ENCODE data around the gene PSME2. TPM values are rescaled to one million over a fixed set of nuclear protein-coding genes. Genes with fewer than 3 reads are reported as not detected.

The PSME2 gene
- total and polyA plus RNA-seq, 2 of the 13 experiments (the other 11 are each of a cell fraction or from before 2014, with no cell fraction given) = 332 to 716 TPM

- TF ChIP-seq ZFYVE20 (CRISPR knock-in tag; IDR thresholded peaks at IDR 0.05; ENCODE audit: borderline replicate concordance, low read depth) = 0 out of 2 replicates have a peak, but pooled peaks have one; percentile 42
- peak; percentile 64; the same call in 1 of the 2 replicates for TF ChIP-seq ZSCAN21 (CRISPR knock-in tag; IDR thresholded peaks at IDR 0.05; ENCODE audit: borderline replicate concordance)
- TF ChIP-seq CBX1 (IDR thresholded peaks at IDR 0.05; ENCODE audit: low read depth) = no peak
- peak; percentile 80; the same call in 1 of the 2 replicates for TF ChIP-seq HOMEZ (CRISPR knock-in tag; IDR thresholded peaks at IDR 0.05; ENCODE audit: low read depth)
- TF ChIP-seq NFKB2 (CRISPR knock-in tag; IDR thresholded peaks at IDR 0.05; ENCODE audit: borderline replicate concordance) = peak; percentile 64; the same call in 1 of the 2 replicates
- peak; percentile 70; the same call in 1 of the 2 replicates for TF ChIP-seq ZNF792 (CRISPR knock-in tag; IDR thresholded peaks at IDR 0.05)
- TF ChIP-seq ZNF138 (CRISPR knock-in tag; IDR thresholded peaks at IDR 0.05; ENCODE audit: low read depth) = peak; percentile 57; the same call in 1 of the 2 replicates
- TF ChIP-seq ZNF552 (CRISPR knock-in tag; IDR thresholded peaks at IDR 0.05; ENCODE audit: borderline replicate concordance) = no peak
- TF ChIP-seq SOX13 (IDR thresholded peaks at IDR 0.05) = no peak
- peak in 1 of 2 experiments; percentile 53; a peak in 1 of 4 replicates for TF ChIP-seq SOX13 (CRISPR knock-in tag; conservative IDR thresholded peaks at IDR 0.05 in 1 of 2, IDR thresholded peaks at IDR 0.05 in 1 of 2)
- TF ChIP-seq MIER3 (CRISPR knock-in tag; IDR thresholded peaks at IDR 0.05; ENCODE audit: borderline replicate concordance) = peak; percentile 84
- no peak for TF ChIP-seq AGO1 (IDR thresholded peaks at IDR 0.05; ENCODE audit: low read depth, low read length, poor library complexity, severe bottlenecking)
- peak; percentile 54; the same call in 1 of the 2 replicates for TF ChIP-seq ZNF713 (CRISPR knock-in tag; IDR thresholded peaks at IDR 0.05)
- TF ChIP-seq KLF16 (CRISPR knock-in tag; IDR thresholded peaks at IDR 0.05) = 0 out of 4 replicates have a peak, but pooled peaks of 1 of the 2 experiments have one; percentile 10
- TF ChIP-seq TFE3 (CRISPR knock-in tag; IDR thresholded peaks at IDR 0.05) = no peak
- TF ChIP-seq PRDM10 (CRISPR knock-in tag; IDR thresholded peaks at IDR 0.05; ENCODE audit: low read depth) = peak; percentile 61; the same call in 1 of the 2 replicates
- TF ChIP-seq NFRKB (IDR thresholded peaks at IDR 0.05) = no peak
- TF ChIP-seq RXRB (CRISPR knock-in tag; IDR thresholded peaks at IDR 0.05; ENCODE audit: borderline replicate concordance) = peak; percentile 89
- no peak for TF ChIP-seq ZBTB21 (CRISPR knock-in tag; IDR thresholded peaks at IDR 0.05)
- 0 out of 2 replicates have a peak, but pooled peaks have one; percentile 49 for TF ChIP-seq GABPB1 (CRISPR knock-in tag; IDR thresholded peaks at IDR 0.05)
- no peak for TF ChIP-seq ZNF232 (CRISPR knock-in tag; IDR thresholded peaks at IDR 0.05; ENCODE audit: borderline replicate concordance)
Measured at GRCh38 chr14:24130717-24131548, 15.5 kb downstream of the PSME2 start (continued).
